ENCODE measurements around the gene CNPY2.

The CNPY2 gene

DNA sequence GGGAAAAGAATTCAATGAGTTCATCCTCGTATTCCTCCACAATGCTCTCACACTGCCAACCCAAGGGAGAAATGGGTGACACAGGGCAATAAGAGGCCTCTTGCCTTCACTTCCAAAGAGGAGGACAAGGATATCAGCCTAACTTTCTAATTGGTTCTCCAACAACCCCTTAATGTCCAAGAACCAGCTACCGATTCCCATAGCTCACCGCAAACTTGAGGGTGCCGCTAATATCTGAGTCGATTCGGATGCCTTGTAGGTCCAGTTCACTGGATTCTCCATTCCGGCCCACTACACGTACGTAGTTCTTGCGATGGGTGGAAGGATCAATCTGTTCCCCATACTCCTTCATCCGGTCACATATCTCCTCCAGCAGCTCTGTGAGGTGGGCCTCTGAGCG lies 4.8 kb downstream of the CNPY2 start:
- no peak for TF ChIP-seq TAF1 (IDR thresholded peaks at IDR 0.05; ENCODE audit: low read depth)
- no peak for TF ChIP-seq EGR1 (IDR thresholded peaks at IDR 0.05)
- TF ChIP-seq, protein P1, sequence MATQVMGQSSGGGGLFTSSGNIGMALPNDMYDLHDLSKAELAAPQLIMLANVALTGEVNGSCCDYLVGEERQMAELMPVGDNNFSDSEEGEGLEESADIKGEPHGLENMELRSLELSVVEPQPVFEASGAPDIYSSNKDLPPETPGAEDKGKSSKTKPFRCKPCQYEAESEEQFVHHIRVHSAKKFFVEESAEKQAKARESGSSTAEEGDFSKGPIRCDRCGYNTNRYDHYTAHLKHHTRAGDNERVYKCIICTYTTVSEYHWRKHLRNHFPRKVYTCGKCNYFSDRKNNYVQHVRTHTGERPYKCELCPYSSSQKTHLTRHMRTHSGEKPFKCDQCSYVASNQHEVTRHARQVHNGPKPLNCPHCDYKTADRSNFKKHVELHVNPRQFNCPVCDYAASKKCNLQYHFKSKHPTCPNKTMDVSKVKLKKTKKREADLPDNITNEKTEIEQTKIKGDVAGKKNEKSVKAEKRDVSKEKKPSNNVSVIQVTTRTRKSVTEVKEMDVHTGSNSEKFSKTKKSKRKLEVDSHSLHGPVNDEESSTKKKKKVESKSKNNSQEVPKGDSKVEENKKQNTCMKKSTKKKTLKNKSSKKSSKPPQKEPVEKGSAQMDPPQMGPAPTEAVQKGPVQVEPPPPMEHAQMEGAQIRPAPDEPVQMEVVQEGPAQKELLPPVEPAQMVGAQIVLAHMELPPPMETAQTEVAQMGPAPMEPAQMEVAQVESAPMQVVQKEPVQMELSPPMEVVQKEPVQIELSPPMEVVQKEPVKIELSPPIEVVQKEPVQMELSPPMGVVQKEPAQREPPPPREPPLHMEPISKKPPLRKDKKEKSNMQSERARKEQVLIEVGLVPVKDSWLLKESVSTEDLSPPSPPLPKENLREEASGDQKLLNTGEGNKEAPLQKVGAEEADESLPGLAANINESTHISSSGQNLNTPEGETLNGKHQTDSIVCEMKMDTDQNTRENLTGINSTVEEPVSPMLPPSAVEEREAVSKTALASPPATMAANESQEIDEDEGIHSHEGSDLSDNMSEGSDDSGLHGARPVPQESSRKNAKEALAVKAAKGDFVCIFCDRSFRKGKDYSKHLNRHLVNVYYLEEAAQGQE (IDR thresholded peaks at IDR 0.05; ENCODE audit: low read depth) = no peak
- TF ChIP-seq ZBTB7A (IDR thresholded peaks at IDR 0.05; ENCODE audit: low read depth) = no peak
- TF ChIP-seq, protein P2, sequence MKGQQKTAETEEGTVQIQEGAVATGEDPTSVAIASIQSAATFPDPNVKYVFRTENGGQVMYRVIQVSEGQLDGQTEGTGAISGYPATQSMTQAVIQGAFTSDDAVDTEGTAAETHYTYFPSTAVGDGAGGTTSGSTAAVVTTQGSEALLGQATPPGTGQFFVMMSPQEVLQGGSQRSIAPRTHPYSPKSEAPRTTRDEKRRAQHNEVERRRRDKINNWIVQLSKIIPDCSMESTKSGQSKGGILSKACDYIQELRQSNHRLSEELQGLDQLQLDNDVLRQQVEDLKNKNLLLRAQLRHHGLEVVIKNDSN (IDR thresholded peaks at IDR 0.05) = no peak
- TF ChIP-seq CREB1 (IDR thresholded peaks at IDR 0.05; ENCODE audit: low read depth) = no peak
- no peak for TF ChIP-seq EP300 (IDR thresholded peaks at IDR 0.05; ENCODE audit: borderline replicate concordance)
- no peak for TF ChIP-seq TEAD4 (IDR thresholded peaks at IDR 0.05)
- no peak for TF ChIP-seq NFIC (IDR thresholded peaks at IDR 0.05)

DNA sequence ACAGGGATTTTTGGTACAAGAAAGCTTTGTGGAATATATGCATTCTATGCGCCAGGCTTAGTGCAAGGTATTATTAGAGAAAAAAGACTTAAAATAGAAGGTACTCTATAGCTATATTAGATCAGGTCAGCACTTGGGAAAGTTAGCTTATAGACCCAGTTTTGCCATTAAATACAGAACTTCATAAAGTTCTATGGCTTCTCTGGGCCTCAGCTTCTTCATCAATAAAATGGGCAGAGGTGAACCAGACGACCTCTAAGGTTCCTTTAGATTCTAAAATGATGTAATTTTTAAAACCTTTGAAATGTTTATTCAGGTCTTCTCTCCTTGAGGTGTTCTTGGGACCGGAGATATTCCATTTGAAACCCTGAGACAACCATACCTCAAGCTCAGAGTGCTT lies 7.1 kb downstream of the CNPY2 start:
- TF ChIP-seq, protein P2 (IDR thresholded peaks at IDR 0.05) = no peak
- no peak for TF ChIP-seq EGR1 (IDR thresholded peaks at IDR 0.05)
- TF ChIP-seq YY1 (IDR thresholded peaks at IDR 0.05; ENCODE audit: low read depth) = no peak
- no peak for TF ChIP-seq TAF1 (IDR thresholded peaks at IDR 0.05; ENCODE audit: low read depth)
- no peak for TF ChIP-seq EP300 (IDR thresholded peaks at IDR 0.05; ENCODE audit: borderline replicate concordance)
- TF ChIP-seq CEBPB (IDR thresholded peaks at IDR 0.05) = no peak
- TF ChIP-seq ZBTB7A (IDR thresholded peaks at IDR 0.05; ENCODE audit: low read depth) = no peak
- no peak for TF ChIP-seq TEAD4 (IDR thresholded peaks at IDR 0.05)
- TF ChIP-seq CREB1 (IDR thresholded peaks at IDR 0.05; ENCODE audit: low read depth) = no peak
- TF ChIP-seq, protein P3, sequence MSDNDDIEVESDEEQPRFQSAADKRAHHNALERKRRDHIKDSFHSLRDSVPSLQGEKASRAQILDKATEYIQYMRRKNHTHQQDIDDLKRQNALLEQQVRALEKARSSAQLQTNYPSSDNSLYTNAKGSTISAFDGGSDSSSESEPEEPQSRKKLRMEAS (IDR thresholded peaks at IDR 0.05) = no peak
- no peak for TF ChIP-seq RAD21 (IDR thresholded peaks at IDR 0.05; ENCODE audit: low read depth)
- no peak for TF ChIP-seq FOXM1 (IDR thresholded peaks at IDR 0.05; ENCODE audit: borderline replicate concordance, low read depth)
- TF ChIP-seq TCF12 (IDR thresholded peaks at IDR 0.05; ENCODE audit: low read depth) = no peak

DNA sequence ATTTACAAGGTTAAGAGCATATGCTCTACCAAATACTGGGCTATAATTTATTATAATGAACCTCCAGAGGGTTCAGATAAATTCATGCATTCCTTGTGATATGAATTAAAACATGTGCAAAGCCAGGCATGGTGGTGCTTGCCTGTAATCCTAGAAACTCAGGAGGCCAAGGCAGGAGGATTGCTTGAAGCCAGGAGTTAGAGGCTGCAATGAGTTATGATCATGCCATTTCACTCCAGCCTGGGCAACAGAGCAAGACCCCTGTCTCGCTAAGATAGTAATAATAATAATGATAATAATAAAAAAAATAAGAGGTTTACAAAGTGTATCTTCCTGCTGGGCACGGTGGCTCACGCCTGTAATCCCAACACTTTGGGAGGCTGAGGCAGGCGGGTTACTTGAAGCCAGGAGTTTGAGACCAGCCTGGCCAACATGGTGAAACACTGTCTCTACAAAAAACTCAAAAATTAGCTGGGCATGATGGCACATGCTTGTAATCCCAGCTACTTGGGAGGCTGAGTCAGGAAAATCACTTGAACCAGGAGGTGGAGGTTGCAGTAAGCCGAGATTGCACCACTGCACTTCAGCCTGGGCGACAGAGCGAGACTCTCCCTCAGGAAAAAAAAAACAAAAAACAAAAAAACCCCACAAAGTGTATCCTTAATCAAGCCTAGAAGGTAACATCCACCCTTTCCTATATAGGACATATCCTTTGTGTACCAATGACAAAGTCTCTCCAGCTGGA lies 8.4 kb downstream of the CNPY2 start:
- TF ChIP-seq ZBTB7A (IDR thresholded peaks at IDR 0.05; ENCODE audit: low read depth) (no peak), TAF1 (IDR thresholded peaks at IDR 0.05; ENCODE audit: low read depth) (no peak)

DNA sequence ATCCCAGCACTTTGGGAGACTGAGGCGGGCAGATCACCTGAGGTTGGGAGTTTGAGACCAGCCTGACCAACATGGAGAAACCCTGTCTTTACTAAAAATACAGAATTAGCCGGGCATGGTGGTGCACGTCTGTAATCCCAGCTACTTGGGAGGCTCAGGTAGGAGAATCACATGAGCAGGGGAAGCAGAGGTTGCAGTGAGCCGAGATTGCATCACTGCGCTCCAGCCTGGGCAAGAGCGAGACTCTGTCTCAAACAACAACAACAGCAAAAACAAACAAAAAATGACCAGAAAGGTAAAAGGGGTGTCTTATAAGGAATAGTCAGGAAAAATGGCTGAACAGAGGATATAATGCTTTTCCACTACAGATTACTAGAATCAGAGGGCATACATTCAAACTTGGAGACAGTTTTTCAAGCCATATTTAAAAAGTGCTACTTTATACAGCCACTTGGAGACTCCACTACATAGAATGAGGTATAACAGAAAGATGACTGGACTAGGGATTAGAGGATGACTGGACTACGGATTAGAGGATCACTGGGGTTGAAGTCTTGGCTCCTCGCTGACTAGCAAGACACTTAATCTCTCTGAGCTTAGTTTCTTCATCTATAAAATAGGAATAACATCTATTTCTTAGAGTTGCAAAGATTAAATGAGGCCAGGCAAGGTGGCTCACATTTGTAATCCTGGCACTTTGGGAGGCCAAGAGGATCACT lies 10.8 kb downstream of the CNPY2 start:
- TF ChIP-seq TEAD4 (IDR thresholded peaks at IDR 0.05) (no peak), NFIC (IDR thresholded peaks at IDR 0.05) (no peak), ZBTB7A (IDR thresholded peaks at IDR 0.05; ENCODE audit: low read depth) (no peak), RAD21 (IDR thresholded peaks at IDR 0.05; ENCODE audit: low read depth) (no peak)

DNA sequence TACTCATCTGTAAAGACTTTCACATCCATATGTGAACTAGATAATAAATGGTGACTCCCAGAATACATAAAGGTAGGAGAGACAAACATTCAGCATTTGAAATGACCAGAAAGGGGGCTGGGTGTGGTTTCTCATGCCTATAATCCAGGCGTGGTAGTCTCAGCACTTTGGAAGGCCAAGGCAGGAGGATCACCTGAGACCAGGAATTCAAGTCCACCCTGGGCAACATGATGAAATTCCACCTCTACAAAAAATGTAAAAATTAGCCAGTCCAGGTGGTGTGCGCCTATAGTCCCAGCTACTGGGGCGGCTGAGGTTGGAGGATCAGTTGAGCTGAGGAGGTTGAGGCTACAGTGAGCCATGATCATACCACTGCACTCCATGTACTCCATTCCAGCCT lies 11.5 kb downstream of the CNPY2 start:
- no peak for TF ChIP-seq TAF1 (IDR thresholded peaks at IDR 0.05; ENCODE audit: low read depth)
- no peak for TF ChIP-seq FOXM1 (IDR thresholded peaks at IDR 0.05; ENCODE audit: borderline replicate concordance, low read depth)
- TF ChIP-seq, protein P3 (IDR thresholded peaks at IDR 0.05) = no peak
- no peak for TF ChIP-seq EGR1 (IDR thresholded peaks at IDR 0.05)
- no peak for TF ChIP-seq EP300 (IDR thresholded peaks at IDR 0.05; ENCODE audit: borderline replicate concordance)
- TF ChIP-seq RAD21 (IDR thresholded peaks at IDR 0.05; ENCODE audit: low read depth) = no peak
- no peak for TF ChIP-seq CEBPB (IDR thresholded peaks at IDR 0.05)
- TF ChIP-seq, protein P2 (IDR thresholded peaks at IDR 0.05) = no peak
- TF ChIP-seq TEAD4 (IDR thresholded peaks at IDR 0.05) = no peak
- no peak for TF ChIP-seq NFIC (IDR thresholded peaks at IDR 0.05)
- no peak for TF ChIP-seq TCF12 (IDR thresholded peaks at IDR 0.05; ENCODE audit: low read depth)
- no peak for TF ChIP-seq ZBTB7A (IDR thresholded peaks at IDR 0.05; ENCODE audit: low read depth)
- no peak for TF ChIP-seq CREB1 (IDR thresholded peaks at IDR 0.05; ENCODE audit: low read depth)
- TF ChIP-seq, protein P1 (IDR thresholded peaks at IDR 0.05; ENCODE audit: low read depth) = no peak
- no peak for TF ChIP-seq YY1 (IDR thresholded peaks at IDR 0.05; ENCODE audit: low read depth)

All from Ishikawa (cell line).